ENCODE measurements around the gene HES3.

HES3 gene

GRCh38 chr1:6220236-6220635 is 23.7 kb upstream of the HES3 start:
- H3K4me3 ChIP-seq (ENCODE audit: control insufficient read depth, low read depth, low read length), result no peak overlapping the region
- no peak for TF ChIP-seq CTCF (IDR thresholded peaks at IDR 0.05; ENCODE audit: control insufficient read depth, insufficient read depth, low read depth, low read length, missing control alignments)
- DNase-seq (ENCODE audit: low read depth), result no peak

DNA sequence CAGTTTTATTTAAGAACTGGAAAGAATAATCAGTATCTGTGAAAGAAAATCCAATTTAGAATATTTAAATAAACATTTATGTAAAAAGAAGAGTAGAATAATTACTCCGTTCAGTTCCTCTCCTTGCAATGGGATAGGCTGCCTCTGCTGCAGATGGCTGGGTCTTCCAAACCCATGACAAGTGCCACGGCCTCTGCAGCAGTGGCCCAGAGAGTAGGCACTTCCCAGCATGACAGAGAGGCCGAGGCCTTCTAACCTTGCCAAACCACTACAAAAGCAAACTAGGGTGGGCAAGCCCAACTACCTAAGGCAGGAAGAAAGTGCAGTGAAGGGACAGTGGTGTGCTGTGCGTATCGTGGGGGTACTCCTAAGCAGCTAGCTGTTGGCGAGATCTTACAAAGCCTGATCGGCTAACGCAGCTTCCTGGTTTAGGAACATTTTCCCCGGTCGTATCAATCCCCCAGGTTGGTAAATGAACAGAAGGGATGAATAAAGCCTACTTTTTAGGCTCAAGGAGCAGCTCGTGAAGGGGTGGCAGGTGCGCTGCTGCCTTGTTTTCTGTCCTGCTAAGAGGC is 22.7 kb upstream of the HES3 start:
- no peak for DNase-seq (ENCODE audit: low read depth)
- no peak for TF ChIP-seq CTCF (IDR thresholded peaks at IDR 0.05; ENCODE audit: control insufficient read depth, insufficient read depth, low read depth, low read length, missing control alignments)
- H3K4me3 ChIP-seq (ENCODE audit: control insufficient read depth, low read depth, low read length), result no peak overlapping the region

DNA sequence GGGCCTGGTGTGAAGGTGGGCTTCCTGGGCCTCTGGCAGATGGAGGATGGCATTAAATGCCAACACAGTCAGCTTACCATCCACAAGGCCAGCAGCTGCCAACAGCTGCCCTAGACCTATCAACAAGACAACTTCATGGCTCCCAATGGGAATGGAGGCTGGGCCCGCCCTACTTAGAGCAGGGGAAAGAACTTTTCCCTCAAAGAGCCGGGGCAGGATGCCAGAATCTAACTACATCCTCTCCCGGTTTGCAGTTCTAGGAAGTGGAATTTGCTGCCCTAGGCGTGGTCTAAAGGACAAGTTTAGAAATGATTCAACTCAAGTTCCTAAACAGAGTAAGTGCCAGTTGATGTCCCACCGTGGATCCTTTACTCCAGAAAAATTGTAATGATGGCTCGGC is 21.3 kb upstream of the HES3 start:
- no peak for TF ChIP-seq CTCF (IDR thresholded peaks at IDR 0.05; ENCODE audit: control insufficient read depth, insufficient read depth, low read depth, low read length, missing control alignments)
- no peak overlapping the region for H3K4me3 ChIP-seq (ENCODE audit: control insufficient read depth, low read depth, low read length)
- no peak for DNase-seq (ENCODE audit: low read depth)

DNA sequence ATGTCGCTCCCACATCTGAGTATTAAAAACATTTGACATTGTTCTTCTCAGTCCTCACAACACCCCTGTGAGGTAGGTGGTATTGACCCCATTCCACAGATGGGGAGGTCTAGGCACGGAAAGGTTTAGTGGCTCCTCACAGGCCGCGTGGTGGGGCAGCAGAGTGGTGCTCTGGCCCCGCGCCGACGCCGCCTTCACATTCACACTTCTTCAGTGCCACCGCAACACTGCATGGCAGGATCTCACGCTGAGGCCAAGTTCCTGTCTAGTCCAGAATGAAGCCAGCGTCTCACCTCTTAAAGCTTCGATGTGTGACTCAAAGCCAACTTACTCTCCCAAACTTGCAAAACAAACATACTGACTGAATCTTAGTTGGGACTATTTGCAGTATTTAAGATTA is 20.4 kb upstream of the HES3 start:
- DNase-seq (ENCODE audit: low read depth), result no peak
- H3K4me3 ChIP-seq (ENCODE audit: control insufficient read depth, low read depth, low read length), result no peak overlapping the region
- no peak for TF ChIP-seq CTCF (IDR thresholded peaks at IDR 0.05; ENCODE audit: control insufficient read depth, insufficient read depth, low read depth, low read length, missing control alignments)

GRCh38 chr1:6224718-6225117 is 19.3 kb upstream of the HES3 start:
- no peak for DNase-seq (ENCODE audit: low read depth)
- H3K4me3 ChIP-seq (ENCODE audit: control insufficient read depth, low read depth, low read length), result no peak overlapping the region
- TF ChIP-seq CTCF (IDR thresholded peaks at IDR 0.05; ENCODE audit: control insufficient read depth, insufficient read depth, low read depth, low read length, missing control alignments), result no peak

- TF ChIP-seq CTCF (IDR thresholded peaks at IDR 0.05; ENCODE audit: control insufficient read depth, insufficient read depth, low read depth, low read length, missing control alignments), result no peak
- DNase-seq (ENCODE audit: low read depth), result no peak
- no peak overlapping the region for H3K4me3 ChIP-seq (ENCODE audit: control insufficient read depth, low read depth, low read length)
Observed at GRCh38 chr1:6225651-6226050, 18.3 kb upstream of the HES3 start.

DNA sequence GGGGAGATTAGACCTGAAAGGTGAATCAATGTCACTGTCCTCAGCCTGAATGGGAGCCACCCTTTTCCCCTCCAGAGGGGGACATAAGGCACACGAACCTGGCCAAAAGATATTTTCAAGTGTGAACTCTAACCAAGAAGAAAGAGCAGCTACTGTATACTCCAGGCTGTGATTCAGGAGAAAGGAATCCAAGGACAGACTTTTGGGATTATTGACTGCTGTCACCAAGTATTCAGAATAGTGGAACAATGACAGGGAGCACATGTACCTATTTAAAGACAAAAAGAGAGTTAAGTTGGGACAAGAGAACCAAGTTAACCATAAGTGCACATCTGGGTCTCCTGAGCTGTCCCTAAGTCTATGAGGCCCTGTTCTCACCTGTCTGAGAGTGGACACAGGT is 10.6 kb upstream of the HES3 start:
- TF ChIP-seq CTCF (IDR thresholded peaks at IDR 0.05; ENCODE audit: control insufficient read depth, insufficient read depth, low read depth, low read length, missing control alignments), result no peak

More for the DNA sequence above, 10.6 kb upstream of the HES3 start:
- DNase-seq (ENCODE audit: low read depth), result no peak
- H3K4me3 ChIP-seq (ENCODE audit: control insufficient read depth, low read depth, low read length), result no peak overlapping the region

Data from AG09309 (cell line).